Measurements from ENCODE around the gene GNB5.
"Not testable (repeated sequence)": the region's sequence is repeated elsewhere in the genome, so short reads cannot be mapped to it uniquely, and the experiment has no call there.

The GNB5 gene

DNA sequence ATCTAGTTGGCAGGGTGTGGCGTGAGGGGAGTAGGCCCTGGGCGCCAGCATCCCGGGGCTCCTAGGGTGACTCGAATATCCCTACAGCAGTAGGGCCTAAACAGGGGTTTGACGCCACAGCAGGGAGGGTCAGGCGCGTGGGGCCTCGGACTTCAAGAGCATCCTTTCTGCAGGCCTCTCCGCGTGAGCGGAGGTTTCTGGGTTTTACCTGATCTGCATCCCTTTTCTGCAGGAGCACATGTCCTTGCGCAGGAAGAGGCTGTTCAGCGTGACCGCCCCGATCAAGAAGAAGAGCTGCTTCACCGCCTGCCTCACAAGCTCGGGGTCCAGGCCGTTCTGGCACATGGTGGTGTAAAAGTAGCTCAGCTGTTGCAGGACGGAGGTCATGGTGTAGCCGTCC is 13.5 kb upstream of the GNB5 start:
- no peak for DNase-seq

DNA sequence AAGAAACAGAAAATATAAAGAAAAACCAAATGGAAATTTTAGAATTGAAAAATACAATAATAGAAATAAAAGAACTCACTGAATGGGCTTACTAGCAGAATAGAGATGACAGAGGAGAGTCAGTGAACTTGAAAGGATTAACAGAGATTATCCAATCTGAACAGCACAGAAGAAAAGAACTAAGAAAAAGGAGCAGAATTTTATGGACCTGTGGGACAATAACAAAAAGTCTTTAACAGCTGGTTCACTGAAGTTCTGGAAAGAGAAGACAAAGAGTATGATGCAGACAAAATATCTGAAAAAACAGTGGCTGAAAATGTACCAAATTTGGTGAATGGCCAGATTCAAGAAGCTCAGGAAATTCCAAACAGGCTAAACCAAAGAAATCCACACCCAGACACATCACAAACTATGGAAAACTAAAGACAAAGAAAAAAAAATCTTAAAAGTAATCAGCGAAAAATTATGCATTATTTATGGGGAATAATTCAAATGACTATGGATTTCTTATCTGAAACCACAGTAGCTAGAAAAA is 9.7 kb upstream of the GNB5 start:
- DNase-seq = no peak

DNA sequence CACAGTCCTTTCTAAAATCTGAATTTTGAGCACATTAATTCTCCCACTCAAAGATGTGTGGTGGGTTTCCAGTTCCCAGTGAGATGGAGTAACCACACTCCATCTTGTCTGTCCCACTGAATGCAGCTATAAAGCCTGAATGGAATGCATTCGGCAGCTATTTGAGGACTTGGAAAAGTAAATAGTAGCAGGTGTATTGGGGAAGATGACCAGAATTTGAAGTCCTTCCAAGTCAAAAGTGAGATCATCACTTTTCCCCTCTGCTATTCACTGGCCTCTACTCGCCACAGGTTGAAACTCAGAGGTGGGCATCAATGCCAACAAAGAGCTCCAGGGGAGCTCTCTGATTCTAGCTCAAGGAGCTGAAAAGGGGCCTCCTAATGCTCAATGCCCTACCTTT is 8.1 kb upstream of the GNB5 start:
- no peak for DNase-seq

DNA sequence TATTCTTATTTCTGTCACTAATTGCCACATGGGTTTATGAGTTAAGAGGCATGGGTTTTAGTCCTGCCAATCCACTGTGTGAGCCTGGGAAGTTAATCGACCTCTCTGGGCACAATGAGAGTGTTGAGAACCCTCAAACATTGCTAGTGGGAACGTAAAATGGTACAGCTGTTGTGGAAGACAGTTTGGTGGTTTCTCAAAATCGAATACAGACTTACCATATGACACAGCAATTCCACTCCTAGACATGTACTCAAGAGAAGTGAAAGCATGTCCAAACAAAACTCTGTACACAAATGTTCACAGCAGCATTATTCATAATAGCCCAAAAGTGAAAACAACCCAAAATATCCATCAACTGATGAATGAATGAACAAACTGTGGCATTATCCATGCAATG is 5.7 kb upstream of the GNB5 start:
- DNase-seq = no peak

DNA sequence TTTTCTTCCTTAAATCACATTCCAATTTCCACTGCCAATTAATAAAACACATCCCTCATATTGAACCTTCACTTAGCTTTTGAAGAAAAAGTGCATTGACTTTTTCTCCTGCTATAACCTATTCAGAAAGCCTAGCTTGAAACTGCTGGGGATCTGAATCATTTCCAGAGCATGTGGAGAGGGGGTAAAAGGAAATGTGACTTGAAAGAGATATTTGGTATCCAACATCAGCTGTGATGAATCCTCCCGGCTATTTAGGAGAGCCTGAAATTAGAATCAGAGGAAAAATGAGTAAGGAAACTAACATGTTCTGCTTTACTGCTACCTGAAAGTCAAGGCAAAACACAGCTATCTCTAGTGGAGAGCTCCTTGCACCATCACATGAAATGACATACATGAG is 2.6 kb upstream of the GNB5 start:
- DNase-seq = no peak

DNA sequence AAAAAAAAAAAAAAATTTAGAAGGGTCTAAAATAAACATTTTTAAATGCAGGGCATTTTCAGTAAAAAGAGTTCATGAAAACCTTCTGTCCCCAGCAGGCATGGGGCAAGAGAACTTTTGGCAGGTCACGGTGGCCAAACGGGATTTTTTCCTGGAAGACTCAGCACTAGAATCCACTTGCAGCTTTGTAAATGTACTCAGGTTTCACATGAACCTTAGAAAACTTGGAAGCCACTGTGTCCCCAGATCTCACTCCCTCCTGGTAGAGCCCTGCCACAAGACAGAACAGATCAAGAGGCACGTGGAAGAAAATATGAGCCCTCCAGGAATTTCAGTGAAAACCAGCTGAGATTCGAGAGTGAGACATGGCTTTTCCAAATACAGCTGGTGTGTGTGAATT is 2.1 kb upstream of the GNB5 start:
- no peak for DNase-seq

DNA sequence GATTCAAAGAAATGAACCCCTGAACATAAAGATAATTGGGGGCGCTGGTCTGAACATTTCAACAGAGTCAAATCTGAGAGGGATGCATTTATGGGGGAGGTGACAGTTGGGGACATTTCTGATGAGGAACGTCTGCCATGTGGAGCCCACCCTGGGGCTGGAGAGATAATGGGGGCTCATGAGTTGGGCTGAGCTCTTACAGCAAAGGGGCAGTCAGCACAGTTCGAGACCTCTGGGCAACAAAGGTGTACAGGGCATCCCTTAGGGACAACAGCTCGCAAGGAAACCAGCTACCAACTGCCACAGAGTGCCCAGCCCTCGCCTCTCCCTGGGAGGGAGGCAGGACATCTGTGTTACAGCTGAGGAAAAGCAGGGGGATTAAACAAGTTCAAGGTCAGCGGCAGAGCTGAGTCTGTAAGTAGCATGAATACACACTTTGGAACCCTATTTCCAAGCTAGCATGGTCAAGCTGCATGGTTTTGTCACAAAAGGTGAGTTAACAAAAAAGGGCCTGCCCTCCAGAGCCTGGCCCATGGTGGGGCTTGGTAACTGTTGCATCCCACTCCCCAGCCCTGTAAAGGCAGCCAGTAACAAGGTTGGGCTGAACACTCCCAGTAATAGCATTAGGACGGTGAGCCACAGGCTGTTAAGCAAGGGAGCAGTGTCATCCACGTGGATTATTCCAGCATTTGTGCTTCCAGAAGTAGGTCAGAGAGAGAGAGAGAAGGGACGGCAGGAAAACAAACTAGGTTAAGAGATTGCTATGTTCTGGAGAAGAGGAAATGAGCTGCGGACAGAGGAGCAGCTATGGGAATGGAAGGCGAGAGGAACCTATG is 4.3 kb downstream of the GNB5 start:
- no peak for DNase-seq

DNA sequence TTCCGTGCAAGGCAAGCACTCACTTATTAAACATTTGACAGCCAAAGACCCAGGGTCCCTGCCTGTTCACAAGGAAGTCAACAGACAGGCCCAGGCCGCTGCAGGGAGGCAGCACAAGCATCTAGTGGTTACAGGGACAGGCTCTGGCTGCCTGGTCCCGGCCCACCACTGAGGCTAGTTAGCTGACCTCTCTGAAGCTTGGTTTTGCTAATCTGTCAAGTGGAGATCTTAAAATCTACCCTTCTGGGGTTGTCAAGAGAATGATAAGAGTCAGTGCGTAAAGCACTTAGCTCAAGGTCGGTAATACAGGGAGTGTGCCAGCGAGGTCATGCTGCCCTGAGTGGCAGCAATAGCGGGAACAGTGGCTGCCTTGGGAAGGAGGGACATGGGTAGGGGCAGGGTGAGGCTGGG is 6.0 kb downstream of the GNB5 start:
- no peak for DNase-seq

DNA sequence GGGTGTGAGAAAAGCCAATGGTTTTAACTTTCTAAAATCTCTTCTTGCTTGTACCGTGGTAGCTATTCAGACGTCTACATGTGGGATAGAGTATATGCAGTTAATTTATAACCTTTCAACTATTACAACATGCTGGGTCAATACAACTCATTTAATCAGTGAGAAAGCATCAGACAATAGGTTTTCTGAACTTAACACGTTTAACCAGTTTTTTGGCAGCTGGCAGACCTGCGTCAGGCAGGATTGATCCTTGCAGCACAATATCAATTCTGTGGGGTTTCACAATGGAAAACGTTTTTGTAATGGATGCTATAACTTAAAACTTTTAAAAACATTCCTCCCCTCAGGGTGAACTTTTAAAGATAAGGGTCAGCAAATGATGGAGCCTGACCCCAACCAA is 6.5 kb downstream of the GNB5 start:
- no peak for DNase-seq

DNA sequence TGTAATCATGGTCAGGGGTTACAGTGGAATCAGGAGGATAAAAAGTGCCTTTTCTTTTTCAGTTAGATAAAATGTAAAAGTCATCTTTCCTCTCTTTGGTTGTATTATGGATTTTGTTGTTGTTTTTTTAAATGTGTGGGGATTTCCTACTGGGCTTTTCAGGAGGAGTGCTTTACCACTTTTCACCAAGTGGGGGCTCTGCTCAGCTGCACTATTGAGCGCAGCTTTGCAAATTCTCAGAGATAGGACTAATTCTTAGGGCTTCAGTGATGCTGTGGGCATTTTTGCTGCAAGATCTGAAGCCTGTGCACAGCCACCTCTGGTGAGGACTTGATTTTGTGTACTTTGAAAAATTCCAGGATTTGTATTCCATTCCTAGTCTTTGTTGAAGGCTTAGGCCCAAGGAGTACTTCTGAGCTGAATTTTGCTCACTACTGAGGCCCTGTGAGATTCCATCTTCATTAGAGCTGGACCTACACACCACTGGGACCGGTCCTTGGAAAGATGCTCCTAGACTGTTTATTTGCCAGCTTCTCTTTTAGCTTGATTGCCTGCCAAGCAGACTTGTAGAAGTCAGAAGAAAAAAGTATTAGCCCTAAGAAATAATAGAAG is 7.5 kb downstream of the GNB5 start:
- DNase-seq = no peak

DNA sequence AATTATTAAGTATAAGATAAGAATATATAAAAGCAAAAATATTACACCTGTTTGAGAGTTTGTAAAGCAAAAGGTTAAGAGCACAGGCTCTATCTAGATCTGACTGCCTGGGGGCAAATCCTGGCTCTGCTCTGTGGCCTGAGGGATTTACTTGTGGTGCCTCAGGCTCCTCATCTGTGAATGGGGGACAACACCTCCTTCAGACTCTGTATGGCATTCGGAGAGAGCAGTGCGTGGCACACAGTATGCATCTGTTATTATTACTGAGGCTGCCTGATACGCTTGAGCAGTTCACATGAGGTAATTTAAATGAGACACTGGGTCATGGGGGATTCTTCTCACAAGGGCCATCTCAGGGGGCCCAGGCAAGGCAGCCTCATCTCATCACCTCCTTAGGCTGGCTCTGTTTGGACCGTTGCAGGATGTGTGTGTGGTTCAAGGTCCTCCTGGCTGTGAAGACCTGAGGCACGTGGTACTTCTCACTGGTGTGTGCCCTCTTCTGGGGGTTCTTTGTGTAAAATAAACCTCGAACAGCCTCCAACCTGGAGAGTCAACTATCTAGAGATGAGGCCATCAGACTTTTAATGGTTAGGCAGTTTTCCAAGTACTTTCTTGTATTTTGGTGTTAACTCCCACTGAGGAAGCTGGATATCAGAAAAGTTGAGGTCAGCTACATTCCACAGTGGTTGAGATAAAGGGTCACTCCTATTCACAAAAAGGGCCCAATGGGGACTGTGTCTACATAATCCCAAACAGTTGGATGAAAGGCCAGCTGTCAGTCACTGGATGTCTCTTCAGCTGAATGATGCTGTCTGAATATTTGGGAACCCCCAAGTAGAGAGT is 9.0 kb downstream of the GNB5 start:
- DNase-seq = no peak

DNA sequence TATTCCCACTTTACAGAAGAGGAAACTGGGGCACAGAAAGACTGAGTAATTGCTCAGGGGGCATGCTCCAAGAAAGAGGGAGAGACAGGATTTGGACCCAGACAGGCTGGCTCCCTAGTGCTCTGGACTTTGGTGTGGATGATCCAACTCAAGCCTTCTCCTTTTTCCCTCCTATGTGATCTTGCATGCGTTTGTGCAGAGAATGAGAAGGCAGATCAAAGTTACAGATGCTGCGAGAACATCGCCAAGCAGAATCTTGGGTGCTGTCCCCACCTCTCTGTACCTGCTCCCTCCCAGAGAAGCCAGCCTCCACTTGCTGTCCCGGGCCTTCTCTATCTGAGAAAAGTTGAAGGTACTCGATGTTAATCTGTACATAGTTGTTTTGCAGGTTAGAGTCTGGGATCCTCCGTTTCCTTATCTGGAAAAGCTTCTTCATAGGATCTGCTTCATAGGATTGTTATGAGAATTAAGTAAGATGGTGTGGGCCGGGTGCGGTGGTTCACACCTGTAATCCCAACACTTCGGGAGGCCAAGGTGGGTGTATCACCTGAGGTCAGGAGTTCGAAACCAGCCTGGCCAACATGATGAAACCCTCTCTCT is 10.2 kb downstream of the GNB5 start:
- DNase-seq = no peak

DNA sequence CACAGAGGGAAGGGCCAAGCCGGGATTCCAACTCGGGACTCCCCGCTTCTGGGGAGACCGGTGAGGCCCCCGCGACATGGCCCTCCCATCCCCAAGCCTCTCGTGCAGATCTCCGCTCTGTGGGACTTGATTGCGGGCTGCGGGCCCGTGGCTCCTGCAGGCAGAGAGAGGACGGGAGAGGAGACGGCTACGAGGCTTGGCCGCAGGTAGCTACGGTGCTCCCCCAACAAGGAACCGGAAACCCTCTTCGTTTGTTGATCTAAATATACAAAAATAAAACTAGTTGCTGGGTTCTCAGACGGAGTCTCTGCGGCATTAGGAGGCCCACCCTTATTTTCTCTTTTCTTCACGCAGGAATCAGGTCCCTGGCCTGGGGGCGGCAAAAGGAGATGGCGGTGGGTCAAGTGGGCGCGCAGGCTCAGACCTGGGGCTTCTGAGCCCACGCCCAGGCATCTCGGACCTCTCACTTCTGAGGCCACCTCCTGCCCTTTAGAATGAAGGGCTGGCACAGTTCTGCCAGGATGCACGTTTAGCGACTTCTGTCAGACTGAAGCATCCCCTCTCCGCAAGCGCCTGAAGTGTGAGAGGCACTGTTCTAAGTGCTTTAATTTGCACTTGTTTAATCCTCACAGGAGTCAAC is 10.9 kb downstream of the GNB5 start:
- DNase-seq = peak; percentile 44

DNA sequence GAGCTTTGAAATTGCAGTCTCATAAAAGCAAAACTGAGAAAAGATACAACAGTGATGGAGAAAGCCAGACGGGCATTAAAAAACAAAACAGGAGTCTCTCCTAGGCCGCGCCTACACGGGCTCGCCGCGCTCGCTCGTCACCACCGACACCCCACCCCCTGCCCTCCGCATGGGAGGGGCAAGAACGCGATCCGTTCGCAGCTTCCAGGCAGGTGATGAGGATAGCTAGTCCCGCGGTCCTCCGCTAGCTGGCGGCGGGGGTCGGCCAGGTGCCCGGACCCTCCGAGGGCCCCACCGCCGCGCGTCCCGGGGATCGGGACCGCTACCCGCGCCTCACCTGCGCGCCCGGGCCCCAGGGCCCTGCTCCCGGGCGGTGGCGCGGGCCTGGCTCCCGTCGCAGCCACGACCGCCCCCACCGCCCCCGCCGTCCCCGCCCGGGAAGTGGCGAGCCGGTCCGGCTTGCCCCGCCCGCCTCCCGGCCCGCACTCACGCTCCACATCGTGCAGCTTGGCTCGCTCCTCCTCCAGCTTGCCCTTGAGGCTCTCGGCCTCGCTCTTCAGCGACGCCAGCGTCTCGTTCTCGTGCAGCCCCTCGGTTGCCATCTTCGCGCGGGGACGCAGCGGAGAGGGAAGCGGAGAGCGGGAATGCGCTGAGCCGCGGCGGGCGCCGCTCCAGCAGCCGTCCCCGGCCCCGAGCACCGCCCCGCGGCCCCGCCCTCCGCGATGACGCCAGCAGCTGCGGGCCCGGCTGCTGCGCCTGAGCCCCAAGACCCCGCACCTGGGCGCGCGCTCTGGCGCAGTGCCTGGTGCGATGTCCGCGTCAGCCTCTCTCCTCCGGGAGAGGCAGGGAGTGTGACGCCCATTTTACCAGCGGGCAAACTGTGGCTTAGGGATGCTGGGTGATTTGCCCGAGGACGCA is 11.7 kb downstream of the GNB5 start:
- peak; percentile 84 for DNase-seq

DNA sequence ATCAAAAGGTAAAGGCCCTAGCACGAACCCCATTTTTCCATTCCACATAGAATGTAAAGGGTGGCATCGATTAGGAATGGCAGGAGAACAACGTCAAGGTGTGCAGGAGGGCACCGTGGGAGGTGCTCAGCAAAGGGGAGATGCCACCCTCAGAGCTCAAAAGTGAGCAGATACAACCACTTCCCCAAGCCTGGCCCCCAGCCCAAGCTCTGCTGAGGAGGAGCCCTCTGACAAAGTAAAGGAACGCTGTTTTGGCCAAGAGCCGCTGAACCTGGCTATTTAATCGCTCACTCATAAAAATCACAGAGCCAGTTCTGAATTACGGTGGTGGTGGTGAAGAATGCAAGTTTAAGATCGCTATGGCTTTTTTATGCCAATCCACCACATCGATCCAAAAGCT is 12.4 kb downstream of the GNB5 start:
- DNase-seq = no peak

DNA sequence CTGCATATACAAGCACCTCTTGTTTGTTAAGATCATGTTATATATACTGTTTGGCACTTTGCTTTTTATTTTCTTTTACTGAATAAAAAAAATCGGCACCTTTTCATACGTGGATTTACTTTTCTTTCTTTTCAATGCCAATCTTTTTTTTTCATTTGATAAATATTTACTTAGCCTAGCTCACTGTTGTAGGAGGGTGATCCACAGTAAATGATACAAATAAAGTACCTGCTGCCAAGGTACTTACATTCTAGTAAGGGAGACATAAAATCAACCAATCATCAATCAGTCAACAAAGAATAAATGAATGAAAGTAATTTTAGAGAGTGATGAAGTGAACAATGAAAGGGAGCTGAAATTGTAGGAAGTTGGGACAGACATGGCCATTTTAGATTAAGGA is 18.3 kb downstream of the GNB5 start:
- DNase-seq = no peak

DNA sequence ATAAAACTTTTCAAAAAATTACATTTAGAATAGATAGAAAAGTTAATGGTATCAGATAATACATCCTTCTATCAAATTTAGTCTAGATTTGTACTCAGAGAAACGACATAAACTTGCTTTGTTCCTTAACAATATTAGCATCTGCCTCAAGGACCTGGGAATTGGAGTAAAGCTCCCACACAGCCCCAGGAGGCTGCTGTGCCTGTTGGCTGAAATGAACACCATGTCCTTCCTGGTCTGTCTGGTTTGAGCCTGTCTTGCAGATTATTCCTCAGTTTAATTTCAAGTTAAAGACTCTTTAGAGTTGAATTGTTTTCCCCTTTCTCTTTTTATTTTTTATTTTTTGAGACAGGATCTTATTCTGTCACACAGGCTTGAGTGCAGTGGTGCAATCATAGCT is 19.4 kb downstream of the GNB5 start:
- DNase-seq = no peak

DNA sequence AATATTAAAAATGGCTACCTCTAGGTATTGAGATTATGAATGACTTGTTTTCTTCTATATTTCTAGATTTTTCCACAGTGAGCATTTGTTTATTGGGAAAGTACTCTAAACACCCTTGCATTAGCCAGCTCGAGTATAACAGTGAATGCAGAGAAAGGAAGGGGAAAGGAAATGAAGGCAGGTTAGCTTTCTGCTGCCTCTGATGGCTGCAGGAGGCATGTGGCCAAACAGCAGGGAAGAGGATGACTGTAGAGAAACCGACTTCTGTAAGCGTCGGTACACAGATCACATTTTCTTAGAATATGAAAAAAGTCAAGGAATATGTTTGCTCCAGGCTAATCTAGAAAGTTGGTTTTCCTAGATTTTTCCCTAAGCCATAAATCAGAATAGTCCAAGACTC is 19.8 kb downstream of the GNB5 start:
- no peak for DNase-seq

DNA sequence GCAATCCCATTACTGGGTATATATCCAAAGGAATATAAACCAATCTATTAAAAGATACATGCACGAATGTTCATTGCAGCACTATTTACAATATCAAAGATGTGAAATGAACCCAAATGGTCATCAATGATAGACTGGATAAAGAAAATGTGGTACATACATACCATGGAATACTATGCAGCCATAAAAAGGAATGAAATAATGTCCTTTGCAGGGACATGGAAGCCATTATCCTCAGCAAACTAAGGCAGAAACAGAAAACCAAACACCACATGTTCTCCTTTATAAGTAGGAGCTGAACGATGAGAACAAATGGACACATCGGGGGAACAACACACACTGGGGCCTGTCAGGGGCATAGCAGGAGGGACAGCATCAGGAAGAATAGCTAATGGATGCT is 21.0 kb downstream of the GNB5 start:
- not testable (repeated sequence) for DNase-seq

DNA sequence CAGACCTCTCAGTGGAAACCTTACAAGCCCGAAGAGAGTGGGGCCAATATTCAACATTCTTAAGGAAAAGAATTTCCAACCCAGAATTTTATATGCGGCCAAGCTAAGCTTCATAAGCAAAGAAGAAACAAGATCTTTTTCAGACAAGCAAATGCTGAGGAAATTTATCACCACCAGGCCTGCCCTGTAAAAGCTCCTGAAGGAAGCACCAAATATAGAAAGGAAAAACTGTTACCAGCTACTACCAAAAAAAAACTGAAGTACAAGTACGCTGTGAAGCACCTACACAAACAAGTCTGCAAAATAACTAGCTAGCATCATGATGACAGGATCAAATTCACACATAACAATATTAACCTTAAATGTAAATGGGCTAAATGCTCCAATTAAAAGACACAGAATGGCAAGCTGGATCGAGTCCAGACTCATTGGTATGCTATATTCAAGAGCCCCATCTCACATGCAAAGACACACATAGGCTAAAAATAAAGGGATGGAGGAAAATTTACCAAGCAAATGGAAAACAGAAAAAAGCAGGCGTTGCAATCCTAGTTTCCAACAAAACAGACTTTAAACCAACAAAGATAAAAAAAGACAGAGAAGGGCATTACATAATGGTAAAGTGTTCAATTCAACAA is 25.6 kb downstream of the GNB5 start:
- not testable (repeated sequence) for DNase-seq

Measured in activated gamma-delta T cell treated with Interleukin-2 at 50 U/mL for 16 hours (primary cell).